Activated CD4-positive, alpha-beta T cell treated with anti-CD3 and anti-CD28 coated beads, Interleukin-2, amount 50 U/mL, for 1 hour (primary cell): Measurements from ENCODE around the gene FCN1.

Experiments
- DNase-seq: peaks from one replicate; pipeline ENCODE4 v3.0.0-alpha.2; 2020

FCN1 gene

DNA sequence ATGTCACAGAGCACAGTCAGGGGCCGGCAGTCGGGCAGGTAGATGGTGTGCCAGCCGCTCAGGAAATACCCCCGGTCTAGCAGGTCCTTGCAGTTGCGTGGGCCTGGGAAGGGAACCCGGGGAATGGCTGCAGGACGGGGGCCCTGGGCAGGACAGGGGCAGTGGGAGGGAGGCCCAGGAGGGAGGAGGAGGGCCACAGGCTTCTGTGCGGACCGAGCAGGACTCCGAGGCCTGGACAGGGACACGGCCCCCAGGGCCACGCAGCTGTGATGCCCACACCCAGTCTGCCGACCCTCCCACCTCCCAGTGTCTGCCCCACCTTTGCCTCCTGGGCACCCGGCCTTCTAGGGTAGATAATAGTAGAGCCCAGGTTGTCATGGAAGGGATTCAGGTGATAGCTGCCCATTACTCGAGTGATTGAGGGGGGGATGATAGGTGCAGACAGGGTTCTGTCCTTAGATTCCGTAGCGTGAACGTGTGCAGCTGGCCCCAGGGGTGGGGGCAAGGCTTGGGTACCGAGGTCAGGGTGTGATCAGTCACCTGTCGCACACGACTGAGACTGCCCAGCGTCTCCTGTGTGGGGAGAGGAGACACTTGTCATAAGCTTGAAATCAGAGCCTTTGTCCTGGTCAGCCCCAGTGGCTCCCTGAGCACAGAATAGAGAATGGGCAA, 4.5 kb downstream of the FCN1 start:
- no peak for DNase-seq

DNA sequence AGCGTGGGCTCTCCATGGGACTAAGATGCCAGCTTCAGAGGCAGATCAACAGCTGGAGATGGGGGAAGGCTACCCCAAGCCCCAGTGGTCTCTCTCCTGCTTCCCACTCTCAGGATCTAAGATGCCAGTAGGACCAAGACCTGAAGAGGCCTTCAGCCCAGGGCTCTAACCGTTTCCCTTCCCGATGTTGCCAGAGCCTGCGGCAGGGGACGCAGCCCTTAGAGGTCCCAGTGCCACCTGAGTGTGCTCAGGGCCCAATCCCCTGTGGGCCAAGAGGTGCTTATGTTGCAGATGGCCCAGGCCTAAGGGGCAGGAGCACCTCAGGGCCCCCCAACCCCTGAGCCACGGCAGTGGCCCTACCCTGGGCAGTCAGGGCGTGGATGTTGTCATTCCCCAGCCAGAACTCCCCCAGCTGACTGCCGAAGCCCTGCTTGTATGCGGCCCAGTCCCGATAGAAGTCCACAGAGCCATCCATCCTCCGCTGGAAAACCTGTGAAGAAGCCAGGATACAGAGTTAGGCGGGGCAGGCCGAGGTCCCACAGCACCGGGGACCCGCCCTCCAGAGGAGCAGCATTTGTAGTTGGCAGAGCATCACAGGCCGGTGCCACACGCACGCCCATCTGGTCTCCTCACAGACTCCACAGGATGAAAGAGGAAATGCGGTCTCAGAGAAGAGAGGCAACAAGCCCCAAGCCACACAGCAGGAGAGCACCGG, 5.4 kb downstream of the FCN1 start:
- DNase-seq, result no peak

DNA sequence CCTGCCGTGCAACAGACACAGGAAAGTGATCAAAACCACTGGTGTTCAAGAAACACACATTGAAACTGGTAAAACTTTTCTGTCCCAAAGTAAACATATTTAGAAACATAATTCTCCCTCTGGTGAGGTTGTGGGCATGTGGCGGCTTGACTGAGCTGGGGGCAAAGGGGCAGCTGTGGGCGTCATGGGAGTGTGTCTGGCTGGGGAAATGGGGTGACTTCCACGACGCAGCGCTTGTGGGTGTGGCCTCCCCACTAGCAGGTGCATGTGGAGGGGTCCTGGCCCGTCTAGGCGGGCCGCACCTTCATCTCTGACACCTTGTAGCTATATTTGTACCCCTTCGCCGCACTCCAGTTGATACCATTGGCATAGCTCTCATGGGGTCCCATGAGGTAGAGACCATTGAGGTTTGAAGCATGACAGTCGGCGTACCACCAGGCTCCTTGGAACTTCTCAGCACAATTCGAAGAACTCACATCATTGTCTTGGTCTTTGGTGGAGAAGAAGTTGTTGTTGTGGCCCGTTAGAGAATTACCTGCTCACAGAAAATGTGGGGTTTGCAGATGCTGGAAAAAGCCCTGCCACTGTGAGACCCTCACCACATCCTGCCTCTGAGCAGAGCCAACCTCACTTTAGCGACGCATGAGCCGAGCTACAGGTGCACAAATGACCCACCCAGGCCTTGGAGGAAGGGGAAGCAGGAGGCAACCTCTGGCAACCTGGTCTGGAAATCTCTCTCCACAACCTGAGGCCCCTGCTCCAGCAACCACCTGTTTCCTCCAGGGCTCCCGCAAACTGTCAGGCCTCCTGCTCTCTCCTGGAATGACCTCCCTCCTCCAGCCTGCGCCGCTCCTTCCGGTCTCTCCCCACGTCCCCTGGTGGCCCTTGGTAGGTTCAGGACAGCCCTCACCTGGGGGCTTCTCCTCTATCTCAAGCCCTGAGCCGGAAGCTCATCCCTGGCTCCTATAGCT, 7.9 kb downstream of the FCN1 start:
- DNase-seq, result no peak

DNA sequence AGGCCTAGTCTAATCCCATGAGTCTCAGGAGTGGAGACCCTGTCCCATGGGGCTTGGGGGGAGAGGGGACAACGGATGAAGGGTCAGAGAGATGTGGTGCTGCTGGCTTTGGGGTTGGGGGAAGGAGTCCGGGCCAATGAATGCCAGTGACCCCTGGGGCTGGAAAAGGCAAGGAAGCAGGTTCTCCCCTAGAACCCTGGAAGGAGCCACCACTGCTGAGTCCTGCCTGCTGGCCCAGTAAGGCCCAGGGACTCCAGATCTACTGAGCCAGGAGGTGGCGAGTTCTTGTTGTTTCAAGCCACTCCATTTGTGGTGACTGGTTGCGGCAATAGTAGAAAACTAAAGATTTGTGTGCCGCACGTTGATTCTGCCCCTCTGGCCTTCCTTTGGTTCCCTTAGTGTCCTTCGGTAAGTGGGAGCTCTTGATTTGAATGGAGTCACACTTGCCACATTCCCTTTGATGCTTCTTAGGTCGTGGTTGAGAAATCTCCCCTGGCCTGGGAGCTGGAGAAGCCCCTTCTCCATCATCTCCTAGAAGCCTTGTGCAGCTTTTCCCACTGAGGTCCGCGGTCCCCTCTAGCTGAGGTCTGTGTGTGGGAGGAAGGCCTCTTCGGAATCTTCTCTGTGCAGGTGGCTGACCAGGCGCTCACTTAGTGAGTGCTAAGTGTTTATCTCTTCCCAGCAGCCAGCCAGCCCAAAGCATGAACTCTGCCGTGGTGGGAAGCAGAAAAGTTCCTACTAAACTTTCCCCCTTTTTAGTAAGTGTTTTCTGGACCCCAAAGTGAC, 9.0 kb downstream of the FCN1 start:
- DNase-seq, result no peak

DNA sequence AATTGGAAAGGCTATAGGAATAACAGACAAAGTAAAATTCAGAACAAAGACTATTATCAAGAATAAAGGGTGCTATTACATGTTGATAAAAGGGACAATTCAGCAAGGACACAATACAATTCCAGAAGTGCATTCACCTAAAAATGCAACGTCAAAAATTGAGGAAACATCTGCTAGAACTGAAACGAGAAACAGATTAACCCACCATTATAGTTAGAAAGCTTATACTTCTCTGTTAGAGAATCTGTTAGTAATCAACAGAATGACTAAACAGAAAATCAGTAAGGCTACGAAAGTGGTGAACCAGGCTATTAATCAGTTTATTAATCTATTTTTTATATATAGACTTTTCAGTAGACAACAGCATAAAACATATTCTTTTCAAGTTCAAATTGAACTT, 14.8 kb downstream of the FCN1 start:
- DNase-seq, result no peak

DNA sequence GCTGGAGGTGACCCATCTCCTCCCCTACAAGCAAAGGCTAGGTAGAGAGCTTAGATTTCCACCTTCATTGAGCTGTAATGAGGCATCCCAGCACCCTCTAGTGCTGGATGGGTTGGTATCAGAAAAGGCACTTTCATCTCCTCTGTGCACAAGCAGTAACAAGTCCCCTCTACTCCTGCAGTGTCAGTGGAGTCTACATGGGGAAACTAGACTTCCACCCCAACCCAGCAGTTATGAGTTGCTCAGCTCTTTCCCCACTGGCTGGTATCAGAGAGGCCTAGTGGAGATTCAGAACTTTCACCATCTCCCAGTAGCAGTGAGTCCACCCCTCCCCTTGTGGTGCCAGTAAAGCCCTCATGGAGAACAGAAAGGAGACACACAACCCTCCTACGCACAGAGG, 17.9 kb downstream of the FCN1 start:
- DNase-seq, result no peak

DNA sequence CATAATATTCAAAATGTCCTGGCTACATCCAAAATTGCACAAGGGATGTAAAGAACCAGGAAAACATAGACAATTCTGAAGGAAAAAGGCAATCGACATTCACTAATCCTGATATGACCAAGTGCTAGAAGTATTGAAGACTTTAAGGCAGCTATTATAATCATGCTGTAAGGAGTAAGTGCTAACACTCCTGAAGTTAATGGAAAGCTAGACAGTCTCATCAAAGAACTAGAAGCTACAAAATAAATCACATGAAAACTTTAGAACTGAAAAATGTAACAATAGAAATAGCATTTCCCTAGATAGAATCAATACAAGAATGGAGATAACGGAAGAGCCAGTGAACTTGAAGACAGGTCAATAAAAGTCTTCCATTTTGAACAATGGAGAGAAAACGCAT, 18.5 kb downstream of the FCN1 start:
- no peak for DNase-seq

DNA sequence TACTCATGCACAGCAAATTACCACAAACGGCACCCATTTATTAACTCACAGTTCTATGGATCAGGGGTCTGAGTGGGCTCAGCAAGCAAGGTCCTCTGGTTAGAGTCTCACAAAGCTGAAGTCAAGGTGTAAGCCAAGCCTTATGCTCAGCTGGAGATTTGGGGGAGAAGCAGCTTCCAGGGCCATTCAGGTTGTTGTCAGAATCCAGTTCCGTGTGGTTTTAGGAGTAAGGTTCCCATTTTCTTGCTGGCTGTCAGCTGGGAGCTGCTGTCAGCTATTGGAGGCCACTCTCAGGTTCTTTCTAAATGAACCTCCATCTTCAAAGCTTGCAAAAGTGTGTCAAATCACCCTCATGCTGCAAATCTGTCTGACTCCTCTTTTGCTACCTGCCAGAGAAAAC, 19.4 kb downstream of the FCN1 start:
- no peak for DNase-seq

DNA sequence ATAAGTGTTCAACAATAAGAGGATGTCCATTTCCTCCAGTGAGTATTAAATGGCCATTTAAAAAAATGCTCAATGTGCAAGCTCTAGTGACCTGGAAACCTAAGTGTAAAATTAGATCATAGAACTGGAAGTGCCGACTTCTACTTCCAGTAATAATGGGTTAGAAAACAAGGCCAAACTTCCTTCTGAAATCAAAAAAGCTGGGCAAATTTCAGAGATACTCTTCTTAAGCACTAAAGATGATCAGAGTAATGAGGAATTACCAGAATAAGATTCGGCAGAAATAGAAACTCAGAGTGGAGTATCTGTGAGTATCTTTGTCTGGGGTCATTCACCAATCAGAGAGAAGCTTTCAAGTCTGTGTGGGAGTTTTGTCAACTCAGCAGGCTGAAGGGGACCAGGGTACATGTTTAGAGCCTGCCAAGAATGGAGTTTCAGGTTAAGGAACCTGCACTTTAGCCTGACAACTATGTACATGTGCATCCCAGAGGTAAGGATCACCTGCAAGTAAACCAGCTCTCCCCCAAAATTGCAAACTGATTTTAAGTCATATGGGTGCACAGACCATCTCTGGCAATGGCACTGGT, 20.0 kb downstream of the FCN1 start:
- DNase-seq, result no peak

DNA sequence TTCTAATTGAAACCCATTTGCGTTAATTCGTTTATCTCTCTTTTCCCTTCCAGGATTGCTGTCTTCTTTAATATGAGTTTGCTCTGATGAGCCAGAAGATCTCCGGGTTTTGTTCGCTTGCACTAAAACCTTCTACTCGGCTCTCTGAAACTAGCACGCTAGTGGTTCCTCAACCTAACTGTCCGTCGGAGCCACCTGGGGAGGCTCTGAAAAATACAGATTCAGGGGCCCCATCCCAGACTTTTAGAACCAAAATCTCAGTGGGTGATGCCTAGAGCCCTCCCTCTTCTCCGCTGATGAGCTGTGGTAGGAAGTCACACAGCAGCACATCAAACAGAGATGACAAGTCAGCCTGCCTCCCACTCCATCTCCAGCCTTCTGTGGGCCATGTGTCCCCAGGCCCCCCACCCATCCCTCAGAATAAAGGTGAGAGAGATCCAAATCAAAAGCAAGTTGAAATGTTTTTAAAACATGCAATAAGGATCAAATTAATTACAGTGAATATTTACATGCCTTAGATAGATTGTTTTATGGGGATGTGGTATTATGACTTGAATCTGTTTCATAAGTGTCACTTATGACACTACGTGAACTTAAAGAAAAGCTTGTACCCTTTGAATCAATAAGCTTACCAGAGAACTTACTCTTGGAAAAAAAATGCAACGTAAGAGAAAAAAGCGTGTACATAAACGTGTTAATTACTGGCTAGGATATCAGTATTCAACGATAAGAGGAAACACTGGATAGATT, 20.7 kb downstream of the FCN1 start:
- DNase-seq, result no peak

DNA sequence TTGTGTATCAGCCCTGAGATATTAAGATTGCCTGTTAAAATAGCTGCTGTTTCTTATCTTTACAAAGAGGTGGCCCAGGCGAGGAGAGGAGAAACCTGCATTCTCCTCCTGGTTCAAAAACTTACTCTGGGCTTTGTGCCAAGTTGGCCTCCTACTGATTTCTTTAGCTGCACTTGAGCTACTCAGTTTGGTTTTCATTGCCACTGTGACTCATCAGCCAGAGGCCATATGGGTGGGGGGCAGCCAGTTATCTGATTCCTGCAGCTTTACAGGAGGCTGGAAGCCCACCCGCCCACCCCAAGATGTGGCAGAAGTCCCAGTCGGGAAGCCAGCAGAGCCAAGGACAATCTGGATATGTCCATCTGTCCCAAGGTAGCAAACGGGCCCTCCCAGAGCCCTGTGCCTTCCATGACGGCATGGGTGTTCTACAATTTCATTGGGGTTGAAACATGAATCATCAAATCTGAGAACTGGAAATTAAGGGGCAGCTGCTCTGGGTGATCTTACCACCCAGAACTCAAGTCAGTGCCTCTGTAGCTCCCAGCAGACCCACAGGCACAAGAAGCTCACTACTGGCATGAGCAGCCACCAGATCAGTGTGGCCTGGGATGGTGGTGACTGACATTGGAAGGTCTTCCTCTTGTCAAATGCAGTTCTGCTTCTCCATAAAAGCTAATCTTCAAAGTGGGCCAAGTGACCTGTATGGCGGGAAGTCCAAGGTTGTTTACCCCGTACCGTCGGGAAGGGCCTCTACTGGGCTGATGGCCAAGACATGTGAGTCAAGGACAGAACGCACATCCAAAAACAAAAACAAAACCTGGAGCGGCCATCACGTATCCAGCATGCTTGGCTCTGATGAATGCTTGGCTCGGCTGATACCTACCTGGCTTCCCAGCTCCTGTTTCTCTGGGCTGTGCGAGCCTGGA, 21.5 kb downstream of the FCN1 start:
- DNase-seq, result no peak

DNA sequence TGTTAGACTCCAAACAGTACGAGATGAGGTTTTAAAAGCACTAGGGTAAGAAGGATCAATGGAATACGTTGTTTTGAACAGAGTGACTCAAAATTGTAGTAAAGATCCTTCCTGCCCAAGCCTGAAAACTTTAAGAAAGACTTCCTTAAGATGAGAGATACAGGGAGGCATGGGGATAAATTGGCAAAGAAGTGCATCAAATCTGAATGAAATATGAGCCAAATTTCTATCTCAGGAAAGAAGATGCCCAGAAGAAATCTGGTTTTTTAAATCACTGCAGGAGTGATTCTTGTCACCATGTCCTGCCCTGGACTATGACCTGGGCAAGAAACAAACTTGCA, 22.2 kb downstream of the FCN1 start:
- DNase-seq, result no peak

DNA sequence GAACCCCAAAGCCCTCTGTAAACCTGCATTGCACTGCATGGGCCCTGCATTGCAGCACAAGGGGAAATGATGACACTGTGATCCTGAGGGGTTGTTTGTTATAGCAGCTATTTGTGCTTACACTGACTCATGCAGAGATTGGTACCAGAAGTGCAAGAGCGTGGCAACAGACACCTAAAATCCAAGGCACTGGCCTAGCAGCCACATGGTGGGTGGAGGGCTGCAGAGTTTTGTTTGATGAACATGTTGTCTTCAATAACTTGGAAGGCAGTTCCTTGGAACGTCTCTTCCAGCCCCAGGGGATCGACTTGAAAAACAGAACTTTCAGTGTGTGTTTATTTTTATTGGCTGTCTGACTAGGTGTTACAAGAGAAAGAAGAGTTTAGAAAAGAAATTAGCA, 22.6 kb downstream of the FCN1 start:
- DNase-seq, result no peak

DNA sequence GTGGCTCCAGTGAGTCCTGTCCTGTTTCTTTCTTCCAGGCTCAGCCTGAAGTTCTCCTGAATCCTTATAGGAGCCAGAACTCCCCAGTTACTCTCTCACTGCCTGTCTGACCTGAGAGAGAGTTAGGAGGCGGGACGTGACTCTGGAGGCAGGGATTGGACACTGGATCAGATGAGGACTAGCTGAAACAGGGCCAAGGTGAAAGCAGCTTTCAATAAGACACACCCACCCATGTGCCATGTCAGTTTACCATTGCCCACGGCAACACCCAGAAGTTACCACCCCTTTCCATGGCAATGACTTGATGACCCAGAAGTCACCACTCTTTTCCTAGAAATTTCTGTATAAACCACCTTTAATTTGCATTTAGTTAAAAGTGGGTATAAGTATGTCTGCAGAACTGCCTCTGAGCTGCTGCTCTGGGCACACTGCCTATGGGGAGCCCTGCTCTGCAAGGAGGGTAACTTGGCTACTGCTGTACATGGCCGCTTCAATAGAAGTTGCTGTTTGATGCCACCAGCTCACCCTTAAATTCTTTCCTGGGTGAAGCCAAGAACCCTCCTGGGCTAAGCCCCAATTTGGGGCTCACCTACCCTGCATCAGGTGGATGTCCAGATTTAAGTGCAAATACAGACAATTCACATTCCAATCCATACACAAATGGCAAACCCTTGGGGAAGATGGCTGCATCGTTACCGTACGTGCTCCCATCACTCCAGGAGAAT, 23.4 kb downstream of the FCN1 start:
- no peak for DNase-seq

DNA sequence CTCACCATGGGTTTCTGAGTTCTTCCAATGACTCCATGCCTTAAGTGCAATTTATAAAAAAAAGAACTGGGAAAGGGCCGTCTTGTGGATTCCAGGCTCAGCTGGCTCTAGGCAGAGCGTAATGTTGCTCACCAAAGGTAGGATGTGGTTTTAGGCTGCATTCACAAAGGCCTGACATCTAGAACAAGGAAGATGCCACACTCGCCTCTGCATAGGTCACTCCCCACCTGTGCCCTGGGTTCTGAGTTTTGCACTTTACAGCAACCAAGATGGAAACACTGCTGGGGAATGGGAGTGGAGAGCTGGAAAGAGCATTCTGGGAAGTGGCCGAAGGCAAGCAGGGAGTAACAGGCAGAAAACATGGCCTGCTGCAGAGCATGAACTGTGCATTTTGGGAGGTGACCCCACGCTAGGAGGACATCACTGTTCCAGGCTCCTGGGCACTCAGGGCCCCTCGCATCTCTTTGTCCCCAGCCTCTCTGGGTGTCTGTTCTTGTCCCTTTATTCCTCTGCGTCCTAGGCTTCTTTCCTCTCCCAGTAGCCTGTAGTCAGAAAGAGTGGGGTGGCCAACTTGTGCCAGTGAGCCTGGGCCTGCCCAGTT, 24.8 kb downstream of the FCN1 start:
- DNase-seq, result no peak

DNA sequence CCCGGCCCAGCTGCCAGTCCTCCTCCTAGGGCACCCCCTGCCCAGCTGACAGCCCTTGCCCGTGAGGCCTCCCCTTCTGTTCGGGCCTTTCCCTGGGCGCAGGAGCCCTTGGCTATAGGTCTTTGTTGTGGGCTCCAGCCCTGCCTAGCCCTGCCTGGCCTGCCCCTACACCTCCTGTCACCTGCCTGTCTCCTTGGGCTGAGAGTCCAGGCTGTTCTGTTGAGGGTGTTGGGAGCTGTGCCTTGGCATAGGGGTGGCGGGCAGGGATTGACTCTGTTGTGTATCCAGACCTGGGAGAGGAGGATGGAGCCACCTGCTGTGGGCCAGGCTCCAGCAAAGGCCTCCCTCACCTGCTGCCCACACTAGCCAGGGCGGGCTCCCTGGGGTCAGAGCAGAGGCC, 25.5 kb downstream of the FCN1 start:
- DNase-seq, result no peak

DNA sequence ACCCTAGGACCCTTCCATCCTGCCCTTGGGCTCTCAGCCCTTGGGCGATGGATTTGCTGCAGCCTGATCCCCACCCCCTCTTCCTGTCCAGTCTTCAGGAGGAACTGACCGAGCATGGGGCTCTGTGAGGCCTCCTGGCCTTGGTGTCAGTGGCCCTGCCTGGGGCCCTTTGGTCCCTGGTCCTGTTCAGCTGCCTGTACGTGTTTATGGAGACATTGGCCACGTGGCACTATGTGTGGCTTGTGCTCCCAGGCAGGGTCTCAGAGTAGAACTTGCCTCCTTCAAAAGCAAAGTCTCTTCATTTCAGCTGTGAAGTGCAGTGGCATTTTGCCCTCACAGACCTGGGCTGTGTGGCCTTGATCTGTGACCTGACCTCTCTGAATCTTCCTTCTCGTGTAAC, 26.0 kb downstream of the FCN1 start:
- no peak for DNase-seq

DNA sequence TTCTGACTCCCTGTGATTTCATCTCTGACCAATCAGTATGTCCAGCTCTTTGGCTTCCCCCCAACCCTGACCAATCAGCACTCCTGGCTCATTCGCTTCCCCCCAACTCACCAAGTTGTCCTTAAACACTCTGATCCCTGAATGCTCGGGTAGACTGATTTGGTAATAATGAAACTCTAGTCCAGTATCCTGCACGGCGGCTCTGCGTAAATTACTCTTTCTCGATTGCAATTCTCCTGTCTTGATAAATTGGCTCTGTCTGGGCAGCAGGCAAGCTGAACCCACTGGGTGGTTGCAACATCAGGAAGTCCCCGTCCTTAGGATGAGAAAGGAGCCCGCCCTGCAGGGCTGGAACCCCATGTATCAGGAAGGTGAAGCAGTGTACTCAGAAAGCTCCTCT, 26.7 kb downstream of the FCN1 start:
- DNase-seq, result no peak

DNA sequence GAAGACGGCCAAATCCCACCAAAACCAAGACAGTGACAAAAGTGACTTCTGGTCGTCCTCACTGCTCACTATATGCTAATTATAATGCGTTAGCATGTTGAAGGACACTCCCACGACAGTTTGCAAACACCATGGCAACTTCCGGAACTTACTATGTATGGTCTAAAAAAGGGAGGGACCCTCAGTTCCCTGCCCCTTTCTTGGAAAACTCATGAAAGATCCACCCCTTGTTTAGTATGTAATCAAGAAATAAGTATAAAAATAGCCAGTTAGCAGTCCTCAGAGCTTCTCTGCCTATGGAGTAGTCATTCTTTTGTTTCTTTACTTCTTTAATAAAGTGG, 27.6 kb downstream of the FCN1 start:
- no peak for DNase-seq
